ENCODE data around the gene OR7C1. TPM values are rescaled to one million over a fixed set of nuclear protein-coding genes. Genes with fewer than 3 reads are reported as not detected.
A peak's percentile ranks its signal among the peaks of the same experiment; 100 is the strongest.
"Not testable (repeated sequence)": the region's sequence is repeated elsewhere in the genome, so short reads cannot be mapped to it uniquely, and the experiment has no call there.

The OR7C1 gene
- polyA plus RNA-seq, 1 donor = 0.23 TPM

GRCh38 chr19:14767466-14767971 is 67.5 kb downstream of the OR7C1 start:
- no peak for DNase-seq

DNA sequence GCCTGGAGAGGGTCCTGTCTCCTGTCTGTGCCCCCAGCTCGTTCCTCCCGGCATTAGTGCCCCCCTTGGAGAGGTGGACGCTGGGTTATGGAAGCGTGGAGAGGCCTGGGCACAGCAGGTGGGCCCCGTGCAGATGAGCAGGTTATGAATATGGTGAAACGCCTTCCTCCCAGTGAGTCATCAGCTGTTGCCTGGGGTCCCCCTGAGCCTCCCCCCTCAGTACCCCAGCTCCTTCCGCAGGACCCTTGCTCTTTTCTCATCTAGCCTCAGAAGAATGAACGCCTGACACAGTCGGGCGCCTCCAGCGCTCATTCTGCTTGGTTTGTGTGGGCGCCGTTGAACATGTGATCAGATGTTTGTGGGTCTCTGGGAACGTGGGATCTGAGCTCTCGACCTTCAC is 69.1 kb downstream of the OR7C1 start:
- not testable (repeated sequence) for DNase-seq

DNA sequence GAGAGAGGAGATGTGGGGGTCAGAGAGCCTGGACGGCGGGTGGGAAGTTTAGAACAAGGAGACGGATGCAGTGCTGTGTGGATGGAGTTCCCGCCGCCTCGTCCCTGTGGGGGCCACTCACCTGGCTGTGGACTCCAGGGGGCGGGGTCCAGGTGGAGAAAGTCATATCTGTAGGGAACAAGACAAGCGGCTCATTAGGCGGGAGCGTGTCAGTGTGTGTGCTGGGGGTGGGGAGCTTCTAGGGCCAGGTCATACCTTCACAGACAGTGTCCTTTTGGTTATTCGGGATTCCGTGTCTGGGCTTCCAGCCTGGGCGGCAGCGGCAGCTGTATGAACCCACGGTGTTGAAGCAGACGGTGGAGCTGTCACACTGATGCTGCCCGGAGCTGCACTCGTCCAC is 69.6 kb downstream of the OR7C1 start:
- not testable (repeated sequence) for DNase-seq

GRCh38 chr19:14764401-14764800 is 70.6 kb downstream of the OR7C1 start:
- no peak for DNase-seq

- DNase-seq = no peak
Measured at GRCh38 chr19:14763497-14764145, 71.4 kb downstream of the OR7C1 start.

DNA sequence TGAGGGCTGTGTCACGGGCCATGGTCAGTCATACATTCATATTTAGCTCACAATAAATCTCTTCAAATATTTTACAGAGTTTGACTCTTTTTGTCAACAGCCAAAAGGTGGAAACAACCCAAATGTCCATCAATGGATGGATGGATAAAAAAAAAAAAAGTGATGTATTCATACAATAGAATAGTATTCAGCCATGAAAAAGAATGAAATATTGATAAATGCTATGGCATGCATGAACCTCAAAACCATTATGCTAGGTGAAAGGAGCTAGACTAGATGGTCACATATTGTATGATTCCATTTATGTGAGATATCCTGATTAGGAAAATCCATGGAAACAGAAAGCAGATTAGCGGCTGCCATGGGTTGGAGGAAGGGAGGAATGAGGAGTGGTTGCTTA is 72.9 kb downstream of the OR7C1 start:
- no peak for DNase-seq

DNA sequence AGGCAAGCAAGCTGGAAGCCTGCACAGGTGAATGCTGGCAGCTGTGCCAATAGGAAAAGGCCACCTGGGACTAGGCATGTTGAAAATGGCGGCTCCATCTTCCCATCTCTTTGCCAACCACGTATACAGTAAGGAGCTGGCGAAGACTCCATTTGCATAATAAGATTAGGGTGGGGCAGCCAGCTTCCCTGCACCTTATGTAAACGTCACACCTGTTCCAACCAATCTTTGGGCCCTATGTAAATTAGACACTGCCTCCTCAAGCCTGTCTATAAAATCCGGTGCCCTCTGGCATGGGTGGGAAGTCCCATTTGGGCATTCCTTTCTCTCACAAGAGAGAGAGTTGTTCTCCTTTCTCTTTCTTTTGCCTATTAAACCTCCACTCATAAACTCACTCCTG is 73.4 kb downstream of the OR7C1 start:
- DNase-seq = no peak

DNA sequence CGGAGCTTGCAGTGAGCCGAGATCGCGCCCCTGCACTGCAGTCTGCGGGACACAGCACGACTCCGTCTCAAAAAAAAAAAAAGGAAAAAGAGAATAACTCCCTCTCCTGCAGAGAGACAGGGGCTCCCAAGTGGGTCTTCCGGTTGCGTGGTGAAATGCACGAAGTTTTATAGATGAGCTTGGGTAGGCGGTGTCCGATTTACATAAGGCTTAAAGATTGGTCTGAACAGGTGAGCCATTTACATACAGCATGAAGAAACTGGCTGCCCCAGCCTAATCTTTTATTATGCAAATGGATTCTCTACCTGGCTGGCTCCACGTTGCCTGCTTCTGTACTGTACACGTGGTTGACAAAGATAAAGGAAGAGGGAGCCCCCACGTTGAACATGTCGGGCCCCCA is 76.2 kb downstream of the OR7C1 start:
- peak; percentile 5 for DNase-seq

DNA sequence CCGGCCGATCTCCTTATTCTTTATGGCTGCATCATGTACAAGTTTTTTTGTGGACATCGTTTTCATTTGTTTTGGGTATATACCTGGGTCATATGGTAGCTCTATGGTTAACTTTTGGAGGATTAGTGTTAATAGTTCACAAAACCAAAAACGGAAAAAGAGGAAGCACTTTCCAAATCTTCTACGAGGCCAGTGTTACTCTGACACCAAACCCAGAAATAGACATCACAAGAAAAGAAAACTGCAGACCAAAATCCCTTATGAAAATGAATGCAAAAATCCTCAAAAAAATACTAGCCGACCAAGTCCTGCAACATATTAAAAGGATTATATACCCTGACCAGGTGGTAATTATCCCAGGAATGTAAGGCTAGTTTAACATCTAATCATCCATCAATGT is 86.4 kb downstream of the OR7C1 start:
- DNase-seq = no peak

Other genes with a start within 250 kb of the OR7C1 start
- not detected for gene ADGRE3, start 160.3 kb downstream of the OR7C1 start, polyA plus RNA-seq (ENCODE audit: insufficient read length)
- 28.8 TPM for gene ZNF333, start 145.1 kb downstream of the OR7C1 start, polyA plus RNA-seq (ENCODE audit: insufficient read length)
- gene ADGRE2, start 56.6 kb downstream of the OR7C1 start, polyA plus RNA-seq (ENCODE audit: insufficient read length) = 0.33 TPM
- 0.05 TPM for gene OR7A5, start within 50 bp of the OR7C1 start, polyA plus RNA-seq (ENCODE audit: insufficient read length)
- not detected for gene OR7A10, start 13.7 kb upstream of the OR7C1 start, polyA plus RNA-seq (ENCODE audit: insufficient read length)
- 0.10 TPM for gene OR7A17, start 50.9 kb upstream of the OR7C1 start, polyA plus RNA-seq (ENCODE audit: insufficient read length)
- gene OR7C2, start 106.3 kb upstream of the OR7C1 start, polyA plus RNA-seq (ENCODE audit: insufficient read length) = not detected
- 0.48 TPM for gene SLC1A6, start 144.7 kb upstream of the OR7C1 start, polyA plus RNA-seq (ENCODE audit: insufficient read length)
- gene CASP14, start 214.3 kb upstream of the OR7C1 start, polyA plus RNA-seq (ENCODE audit: insufficient read length) = 0.05 TPM
- 0.13 TPM for gene OR1I1, start 247.0 kb upstream of the OR7C1 start, polyA plus RNA-seq (ENCODE audit: insufficient read length)